Body of pancreas (tissue), 4 donors: ENCODE results near the gene CIROP.

Experiments used
- CTCF ChIP-seq, 7 experiments: fragments of 450-650 bp in 4 of 7; fragments of 200-600 bp in 3 of 7; sonication (generic) in 3 of 7; IDR thresholded peaks; one replicate each; pipeline ENCODE4 v1.5.1; 2016 to 2019; ENCODE audit warnings: antibody characterized with exemption in 7 of 7
- POLR2A ChIP-seq, 3 donors: fragments of 450-650 bp; IDR thresholded peaks; one replicate each; pipeline ENCODE4 v1.6.1; 2016; ENCODE audit warnings: antibody characterized with exemption in 3 of 3, mild to moderate bottlenecking in 2 of 3

- TF ChIP-seq POLR2A (IDR thresholded peaks at IDR 0.05) = no peak
- peak in 2 of 7 experiments; percentile 9 to 12 for TF ChIP-seq CTCF (IDR thresholded peaks at IDR 0.05)
Measured at GRCh38 chr14:23093991-23094665, 10.7 kb downstream of the CIROP start.
